HG02973 (cell line): ENCODE results near the gene GPANK1.

ENCODE experiments used
- ATAC-seq: cut with Tn5 transposase; IDR thresholded peaks from one replicate; pipeline ENCODE4 v1.9.1; 2021; ENCODE audit warnings: moderate library complexity; ENCODE audit not compliant: unreplicated experiment

GPANK1 gene

GRCh38 chr6:31663126-31663960 lies 1.5 kb downstream of the GPANK1 start:
- no peak for ATAC-seq

GRCh38 chr6:31662124-31662723 lies 2.6 kb downstream of the GPANK1 start:
- no peak for ATAC-seq

- ATAC-seq: no peak
These were observed 3.3 kb downstream of the GPANK1 start for GRCh38 chr6:31661262-31662123.

- peak; percentile 38 for ATAC-seq
These were observed 4.2 kb downstream of the GPANK1 start, which contains the start of gene C6orf47 for GRCh38 chr6:31660381-31661261. Gene C6orf47 (minus strand): TSS chr6:31660778. CDS start chr6:31659947, 831 bp downstream.

- ATAC-seq: no peak
These were observed 5.0 kb downstream of the GPANK1 start for GRCh38 chr6:31659649-31660380.

GRCh38 chr6:31658983-31659648 lies 5.7 kb downstream of the GPANK1 start:
- ATAC-seq: no peak

- no peak for ATAC-seq
These were observed 6.6 kb downstream of the GPANK1 start for GRCh38 chr6:31658158-31658688.

- ATAC-seq: no peak
These were observed 7.2 kb downstream of the GPANK1 start for GRCh38 chr6:31657406-31658157.

- ATAC-seq: no peak
These were observed 9.2 kb downstream of the GPANK1 start, which contains the start of gene APOM for GRCh38 chr6:31655349-31656237. Gene APOM (plus strand): TSS chr6:31655894. CDS start chr6:31655967, 73 bp downstream.

- no peak for ATAC-seq
These were observed 10.0 kb downstream of the GPANK1 start for GRCh38 chr6:31654574-31655348.

GRCh38 chr6:31652925-31653724 lies 11.7 kb downstream of the GPANK1 start:
- peak; percentile 44 for ATAC-seq

- ATAC-seq: peak; percentile 27
These were observed 13.1 kb downstream of the GPANK1 start for GRCh38 chr6:31651602-31652191.

GRCh38 chr6:31645325-31645724 lies 19.5 kb downstream of the GPANK1 start:
- no peak for ATAC-seq

- no peak for ATAC-seq
These were observed 20.9 kb downstream of the GPANK1 start for GRCh38 chr6:31643818-31644454.
